ENCODE results near the gene SLC25A48. TPM values are rescaled to one million over a fixed set of nuclear protein-coding genes. Genes with fewer than 3 reads are reported as not detected.

SLC25A48 gene
- total RNA-seq, 1 donor from 2014 or later, result 0.34 TPM

DNA sequence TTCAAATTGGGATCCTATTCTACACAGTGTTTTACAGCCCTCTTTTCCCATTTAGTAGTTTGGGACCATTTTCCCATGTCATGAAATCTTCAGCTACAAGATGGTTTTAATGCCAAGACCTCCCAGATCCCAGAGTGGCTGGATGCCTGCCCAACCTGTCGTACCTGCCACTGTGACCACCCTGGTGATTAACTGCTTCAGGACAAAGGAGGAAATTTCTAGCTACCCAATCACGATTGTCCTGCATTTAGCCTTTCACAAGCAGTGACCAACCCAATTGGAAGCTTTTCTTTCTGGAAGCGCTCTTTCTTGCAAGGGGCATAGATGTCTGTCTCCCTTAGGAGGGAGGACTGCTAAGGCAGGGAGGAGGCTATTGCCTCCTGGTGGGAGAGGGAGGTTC, 47.4 kb downstream of the SLC25A48 start:
- no peak for DNase-seq (ENCODE audit: low spot score, unreplicated experiment)
- H3K27me3 Mint-ChIP-seq, result peaks cover 50% of the 10 kb centered on the region
- TF ChIP-seq, protein P1, sequence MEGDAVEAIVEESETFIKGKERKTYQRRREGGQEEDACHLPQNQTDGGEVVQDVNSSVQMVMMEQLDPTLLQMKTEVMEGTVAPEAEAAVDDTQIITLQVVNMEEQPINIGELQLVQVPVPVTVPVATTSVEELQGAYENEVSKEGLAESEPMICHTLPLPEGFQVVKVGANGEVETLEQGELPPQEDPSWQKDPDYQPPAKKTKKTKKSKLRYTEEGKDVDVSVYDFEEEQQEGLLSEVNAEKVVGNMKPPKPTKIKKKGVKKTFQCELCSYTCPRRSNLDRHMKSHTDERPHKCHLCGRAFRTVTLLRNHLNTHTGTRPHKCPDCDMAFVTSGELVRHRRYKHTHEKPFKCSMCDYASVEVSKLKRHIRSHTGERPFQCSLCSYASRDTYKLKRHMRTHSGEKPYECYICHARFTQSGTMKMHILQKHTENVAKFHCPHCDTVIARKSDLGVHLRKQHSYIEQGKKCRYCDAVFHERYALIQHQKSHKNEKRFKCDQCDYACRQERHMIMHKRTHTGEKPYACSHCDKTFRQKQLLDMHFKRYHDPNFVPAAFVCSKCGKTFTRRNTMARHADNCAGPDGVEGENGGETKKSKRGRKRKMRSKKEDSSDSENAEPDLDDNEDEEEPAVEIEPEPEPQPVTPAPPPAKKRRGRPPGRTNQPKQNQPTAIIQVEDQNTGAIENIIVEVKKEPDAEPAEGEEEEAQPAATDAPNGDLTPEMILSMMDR (IDR thresholded peaks at IDR 0.05; ENCODE audit: unreplicated experiment), result no peak
- peaks cover 5% of the 10 kb centered on the region for H3K4me1 Mint-ChIP-seq (ENCODE audit: low read depth)
- H3K27ac Mint-ChIP-seq, result no peak overlapping the region
- no peaks in the 10 kb centered on the region for H3K9me3 Mint-ChIP-seq (ENCODE audit: low read depth)
- no peaks in the 10 kb centered on the region for H3K36me3 Mint-ChIP-seq (ENCODE audit: insufficient read depth)
- no peak overlapping the region for H3K4me3 Mint-ChIP-seq (ENCODE audit: low read depth)

DNA sequence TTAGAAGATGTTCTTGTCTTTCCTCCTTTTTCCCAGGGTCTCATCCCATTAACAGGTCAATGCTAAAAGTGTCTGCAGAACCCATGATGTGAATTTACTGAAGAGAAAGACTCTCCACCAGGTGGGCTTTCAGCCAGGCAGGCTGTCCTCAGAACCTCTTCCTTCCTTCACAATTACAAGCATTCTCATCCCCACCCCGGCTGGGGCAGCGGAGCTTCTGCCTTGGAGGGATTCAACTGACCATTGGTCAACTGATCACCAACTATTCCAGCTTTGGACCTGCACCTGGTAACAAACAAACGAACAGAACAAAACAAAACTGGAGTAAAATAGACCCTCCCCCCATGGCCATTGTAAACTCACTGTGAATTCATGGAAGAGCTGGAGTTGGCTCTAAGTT, 48.6 kb downstream of the SLC25A48 start:
- Mint-ChIP-seq H3K4me1 (ENCODE audit: low read depth) (no peaks in the 10 kb centered on the region), H3K9me3 (ENCODE audit: low read depth) (no peaks in the 10 kb centered on the region), H3K27me3 (peaks cover 55% of the 10 kb centered on the region), H3K4me3 (ENCODE audit: low read depth) (no peak overlapping the region), H3K27ac (no peak overlapping the region), H3K36me3 (ENCODE audit: insufficient read depth) (no peaks in the 10 kb centered on the region)
- DNase-seq (ENCODE audit: low spot score, unreplicated experiment), result no peak
- TF ChIP-seq, protein P1 (IDR thresholded peaks at IDR 0.05; ENCODE audit: unreplicated experiment), result no peak

DNA sequence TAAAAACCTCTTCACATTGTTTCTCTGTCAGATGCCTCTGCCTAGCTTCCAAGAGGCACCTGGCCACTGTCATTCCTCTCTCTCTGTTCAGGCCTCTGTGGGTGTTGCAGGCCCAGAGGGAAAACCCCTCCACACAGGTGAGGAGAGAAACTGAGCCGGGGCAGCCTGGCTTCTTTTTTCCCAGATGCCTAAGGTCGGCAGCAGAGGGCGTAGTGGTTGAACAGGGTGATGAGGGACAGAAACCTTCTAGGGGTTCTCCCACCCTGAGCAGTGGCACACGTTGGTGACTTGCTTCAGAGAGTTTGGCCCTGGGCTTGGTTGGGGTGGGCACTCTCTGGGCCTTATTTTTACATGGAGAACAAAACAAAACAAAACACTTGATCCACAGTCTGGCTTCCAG, 49.0 kb downstream of the SLC25A48 start:
- Mint-ChIP-seq H3K27ac (no peak overlapping the region), H3K27me3 (peaks cover 59% of the 10 kb centered on the region), H3K4me1 (ENCODE audit: low read depth) (no peaks in the 10 kb centered on the region), H3K36me3 (ENCODE audit: insufficient read depth) (no peaks in the 10 kb centered on the region), H3K4me3 (ENCODE audit: low read depth) (no peak overlapping the region), H3K9me3 (ENCODE audit: low read depth) (no peaks in the 10 kb centered on the region)
- TF ChIP-seq, protein P1 (IDR thresholded peaks at IDR 0.05; ENCODE audit: unreplicated experiment), result no peak
- no peak for DNase-seq (ENCODE audit: low spot score, unreplicated experiment)

DNA sequence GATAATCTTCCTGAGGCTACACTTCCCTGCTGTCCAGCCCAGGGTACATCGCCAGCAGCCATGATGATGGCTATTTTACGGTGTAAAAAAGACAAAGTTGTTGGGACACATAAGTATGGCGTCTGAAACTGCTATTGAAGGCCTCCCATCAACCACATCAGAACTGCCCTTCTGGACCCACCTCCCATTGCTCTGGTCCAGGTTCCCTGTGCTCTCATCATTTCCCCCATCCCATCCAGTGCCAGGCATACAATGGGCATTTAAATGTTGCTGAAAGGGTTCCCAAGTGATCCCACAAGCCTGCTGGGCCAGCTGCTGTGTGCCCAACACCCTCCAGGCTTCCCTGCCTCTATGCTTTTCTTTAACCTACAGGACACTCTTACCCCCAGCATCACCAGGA, 50.6 kb downstream of the SLC25A48 start:
- no peak for DNase-seq (ENCODE audit: low spot score, unreplicated experiment)
- no peaks in the 10 kb centered on the region for H3K9me3 Mint-ChIP-seq (ENCODE audit: low read depth)
- no peak overlapping the region for H3K27ac Mint-ChIP-seq
- peaks cover 72% of the 10 kb centered on the region for H3K27me3 Mint-ChIP-seq
- no peaks in the 10 kb centered on the region for H3K36me3 Mint-ChIP-seq (ENCODE audit: insufficient read depth)
- no peaks in the 10 kb centered on the region for H3K4me1 Mint-ChIP-seq (ENCODE audit: low read depth)
- no peak overlapping the region for H3K4me3 Mint-ChIP-seq (ENCODE audit: low read depth)
- TF ChIP-seq, protein P1 (IDR thresholded peaks at IDR 0.05; ENCODE audit: unreplicated experiment), result no peak

DNA sequence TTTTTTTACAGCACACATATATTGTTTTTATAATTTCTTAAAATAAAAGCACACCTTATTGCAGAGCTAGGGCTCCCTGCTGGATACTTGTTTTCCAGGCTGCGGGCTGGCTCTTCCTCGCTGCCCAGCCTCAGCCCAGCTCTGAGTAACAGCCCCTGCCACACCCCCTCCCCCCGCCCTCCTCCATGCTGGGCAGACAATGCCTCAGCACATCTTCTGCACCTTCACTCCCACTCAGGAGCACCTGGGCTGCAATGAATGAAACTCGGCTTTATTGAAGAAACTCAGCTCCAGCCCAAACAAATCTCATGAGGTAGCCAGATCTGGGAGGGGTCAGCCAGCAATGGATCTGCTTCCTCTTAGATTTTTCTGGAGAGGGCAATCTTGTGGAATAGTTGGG, 51.7 kb downstream of the SLC25A48 start:
- H3K27me3 Mint-ChIP-seq, result peaks cover 71% of the 10 kb centered on the region
- H3K36me3 Mint-ChIP-seq (ENCODE audit: insufficient read depth), result no peaks in the 10 kb centered on the region
- H3K4me3 Mint-ChIP-seq (ENCODE audit: low read depth), result no peak overlapping the region
- no peak for DNase-seq (ENCODE audit: low spot score, unreplicated experiment)
- TF ChIP-seq, protein P1 (IDR thresholded peaks at IDR 0.05; ENCODE audit: unreplicated experiment), result no peak
- no peak overlapping the region for H3K27ac Mint-ChIP-seq
- no peaks in the 10 kb centered on the region for H3K9me3 Mint-ChIP-seq (ENCODE audit: low read depth)
- no peaks in the 10 kb centered on the region for H3K4me1 Mint-ChIP-seq (ENCODE audit: low read depth)
